Measurements from ENCODE around the gene RIMKLA.

GRCh38 chr1:42417166-42417565 lies 36.6 kb downstream of the RIMKLA start:
- TF ChIP-seq POLR2AphosphoS5 (IDR thresholded peaks at IDR 0.05; ENCODE audit: borderline replicate concordance, low read depth, low read length) (no peak), EZH2 (IDR thresholded peaks at IDR 0.05) (no peak), FOXP2 (optimal IDR thresholded peaks at IDR 0.05; ENCODE audit: control extremely low read depth, extremely low read length, insufficient read depth) (no peak)
